Right ventricle myocardium superior (tissue), 1 donor: ENCODE measurements around the gene SART3. TPM values are rescaled to one million over a fixed set of nuclear protein-coding genes. Genes with fewer than 3 reads are reported as not detected.

Experiments
- ATAC-seq: fragments of 200-7000 bp; cut with Tn5 transposase; one replicate; pipeline ENCODE4 v1.9.1; 2020; ENCODE audit warnings: mild to moderate bottlenecking; ENCODE audit not compliant: poor library complexity
- DNase-seq: peaks from one replicate; pipeline ENCODE4 v3.0.0-alpha.2; 2020
- intact Hi-C: fragments of 100-400 bp; cut with DNase I; formaldehyde crosslinking; loops from one replicate; pipeline ENCODE4 v1.11.2; 2022
- total RNA-seq: library from RNA; stranded (reverse); fragmentation: NEBNext Ultra II Directional; extraction: Animal tissue kit (Norgen Biotek cat#: 25700); gene quantifications from one replicate; pipeline ENCODE4 v1.2.1, GENCODE V29; 2021
- donor health status: DM: no; HTN: yes; CAD: no; lungs with severe emphysema.

Gene SART3
- total RNA-seq, 1 donor from 2014 or later = 18.9 TPM

DNA sequence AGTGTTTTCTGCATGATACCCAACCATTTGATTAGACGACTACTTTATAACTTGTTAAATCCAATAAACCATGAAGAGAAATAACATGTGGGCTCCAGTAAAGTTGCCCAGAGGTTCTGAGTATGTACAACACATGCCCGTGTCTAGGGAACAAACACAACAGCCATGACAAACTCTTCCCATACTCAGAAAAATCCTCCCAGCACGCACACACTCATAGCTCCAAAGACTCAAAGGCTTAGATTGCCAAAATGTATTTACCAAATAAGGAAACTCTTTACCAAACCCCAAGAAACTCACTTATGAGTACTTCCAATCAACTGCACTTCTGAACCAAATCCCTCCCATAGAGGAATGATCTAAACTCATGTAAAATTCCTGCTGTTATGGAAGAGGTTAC lies 17.3 kb downstream of the SART3 start:
- intact Hi-C loops = no loop called here
- DNase-seq = no peak
- no peak for ATAC-seq

- no peak for DNase-seq
- intact Hi-C loops = no loop called here
- peak; percentile 57 for ATAC-seq
Measured at GRCh38 chr12:108542320-108542719, 18.7 kb downstream of the SART3 start.

GRCh38 chr12:108538616-108539195 lies 22.3 kb downstream of the SART3 start:
- DNase-seq (no peak), ATAC-seq (no peak)
- intact Hi-C loops = no loop called here

DNA sequence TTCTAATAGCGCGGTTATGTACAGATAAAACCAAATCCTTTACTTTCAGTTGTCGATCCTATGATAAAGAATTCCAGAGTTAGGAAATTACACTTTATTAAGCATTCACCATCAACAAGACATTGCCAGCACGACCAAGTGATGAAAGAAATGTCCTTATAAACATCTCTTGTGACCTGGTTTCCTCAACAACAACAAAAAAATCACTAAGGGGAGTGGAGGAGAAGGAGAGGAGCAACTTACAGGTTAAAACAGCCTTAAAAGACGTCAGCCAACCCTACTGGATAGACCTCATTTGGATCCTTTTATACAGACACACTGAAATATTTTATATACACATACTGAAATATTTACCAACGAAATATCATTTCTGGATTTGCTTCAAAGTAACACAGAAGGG lies 22.8 kb downstream of the SART3 start:
- intact Hi-C loops = no loop called here
- ATAC-seq = no peak
- DNase-seq = no peak

DNA sequence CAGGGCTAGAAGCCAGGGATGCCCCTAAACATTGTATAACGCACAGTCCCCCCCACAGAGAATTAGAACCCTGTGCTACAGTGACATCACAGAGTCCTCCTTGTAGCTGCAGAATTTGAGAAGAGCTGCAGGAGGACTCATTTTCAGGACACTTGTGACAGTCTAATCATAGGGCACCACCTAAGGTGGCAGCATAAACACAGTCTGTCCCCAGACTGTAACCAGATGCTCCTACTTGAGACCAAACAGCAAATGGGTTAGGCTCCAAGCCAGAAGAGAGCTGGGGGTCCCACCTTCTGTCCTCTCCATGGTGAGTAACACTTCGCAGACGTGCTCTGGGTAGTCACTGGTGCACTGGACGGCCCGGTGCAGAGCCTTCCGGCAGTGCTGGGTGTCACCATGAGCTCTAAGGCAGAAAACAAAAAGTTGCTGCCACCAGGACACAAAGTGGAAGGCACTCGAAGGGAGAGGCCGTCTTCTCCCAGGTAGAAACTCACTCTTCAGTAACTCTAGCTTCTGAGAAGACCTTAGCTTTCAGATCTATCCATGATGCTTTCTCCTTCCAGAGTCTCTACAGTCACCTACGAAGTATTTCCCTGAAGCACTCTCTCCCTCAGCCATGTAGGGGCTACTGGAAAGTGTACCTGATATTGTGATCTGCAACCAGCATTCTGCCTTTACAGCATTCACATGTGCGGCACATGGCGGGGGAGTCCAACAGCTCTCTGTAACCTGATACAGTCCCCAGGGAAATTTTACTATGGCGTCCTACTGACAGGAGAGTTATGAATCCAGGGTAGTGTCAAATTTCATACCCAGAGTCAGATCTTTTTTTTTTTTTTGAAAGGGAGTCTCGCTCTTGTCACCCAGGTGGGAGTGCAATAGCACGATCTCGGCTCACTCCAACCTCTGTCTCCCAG lies 28.8 kb downstream of the SART3 start:
- intact Hi-C loops = no loop called here
- DNase-seq (no peak), ATAC-seq (no peak)

- DNase-seq (no peak), ATAC-seq (no peak)
- intact Hi-C loops = no loop called here
Measured at GRCh38 chr12:108530161-108530560, 30.8 kb downstream of the SART3 start.

DNA sequence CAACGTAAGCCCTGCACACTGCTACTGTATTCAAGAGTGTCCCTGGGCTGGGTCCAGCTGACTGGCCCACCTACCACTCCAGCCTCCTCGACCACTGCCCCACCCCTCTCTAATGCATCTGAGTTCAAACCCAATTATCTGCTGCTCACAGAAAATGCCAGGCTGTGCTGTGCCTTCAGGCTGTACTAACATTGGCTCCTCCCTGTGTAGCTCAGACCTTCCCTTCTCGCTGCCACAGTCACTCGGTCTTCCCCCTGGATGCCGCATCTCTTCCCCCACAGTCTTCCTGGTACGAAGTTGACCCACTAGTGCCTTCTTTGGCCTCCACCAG lies 33.8 kb downstream of the SART3 start:
- intact Hi-C loops = no loop called here
- no peak for ATAC-seq
- no peak for DNase-seq

GRCh38 chr12:108526482-108527165 lies 34.3 kb downstream of the SART3 start:
- intact Hi-C loops = no loop called here
- no peak for ATAC-seq

GRCh38 chr12:108525681-108526080 lies 35.3 kb downstream of the SART3 start:
- DNase-seq (no peak), ATAC-seq (no peak)
- intact Hi-C loops = no loop called here

More at GRCh38 chr12:108526482-108527165, 34.3 kb downstream of the SART3 start:
- DNase-seq = no peak

GRCh38 chr12:108523365-108523764 lies 37.6 kb downstream of the SART3 start:
- no peak for DNase-seq
- no peak for ATAC-seq
- intact Hi-C loops = no loop called here

DNA sequence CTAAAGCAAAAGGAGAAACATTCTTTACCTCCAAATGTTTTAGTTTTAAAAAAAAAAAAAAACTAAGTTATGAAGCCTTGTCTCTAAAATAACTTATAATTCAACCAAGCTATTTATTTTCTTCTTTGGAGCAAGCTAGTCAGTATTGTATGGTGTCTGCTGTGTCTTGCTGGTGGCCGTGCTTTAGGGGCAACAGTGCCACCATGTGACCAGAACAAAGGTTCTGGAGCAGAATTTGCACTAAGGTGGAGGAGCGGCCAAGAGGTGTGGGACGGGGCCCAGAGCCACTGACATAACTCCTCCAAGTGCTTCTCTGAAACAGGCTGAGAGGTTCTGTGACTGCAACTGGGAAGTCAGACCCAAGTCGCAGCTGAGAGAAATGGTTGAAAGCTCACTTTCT lies 41.4 kb downstream of the SART3 start:
- intact Hi-C loops = loop anchor here (10.0 kb wide), 1 partner anchor 835 kb away; the partner anchor contains the start of gene PWP1
- ATAC-seq = no peak
- no peak for DNase-seq

- intact Hi-C loops = loop anchor here (10.0 kb wide), 1 partner anchor 834 kb away; the partner anchor contains the start of gene PWP1
- ATAC-seq = no peak
- no peak for DNase-seq
Measured at GRCh38 chr12:108518716-108519496, 42.1 kb downstream of the SART3 start.

DNA sequence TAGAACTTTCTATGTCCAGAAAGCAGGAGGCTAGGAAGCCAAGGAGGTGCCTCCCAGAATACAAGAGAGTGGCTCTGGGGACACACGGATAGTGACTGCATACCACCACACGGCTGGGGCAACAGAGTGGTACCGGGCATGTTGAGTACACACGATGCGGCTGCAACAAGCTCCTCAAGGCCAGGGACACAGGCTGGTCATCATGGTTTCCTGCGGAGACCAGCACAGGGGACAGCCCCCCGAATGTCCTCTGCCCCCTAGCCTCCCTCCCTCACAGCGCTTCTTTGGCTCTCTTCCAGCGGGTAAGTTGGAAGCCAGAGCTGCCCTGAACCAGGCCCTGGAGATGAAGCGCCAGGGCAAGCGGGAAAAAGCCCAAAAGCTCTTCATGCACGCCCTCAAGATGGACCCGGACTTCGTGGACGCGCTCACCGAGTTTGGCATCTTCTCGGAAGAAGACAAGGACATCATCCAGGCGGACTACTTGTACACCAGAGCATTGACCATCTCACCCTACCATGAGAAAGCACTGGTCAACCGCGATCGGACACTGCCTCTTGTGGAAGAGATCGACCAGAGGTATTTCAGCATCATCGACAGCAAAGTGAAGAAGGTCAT lies 42.8 kb downstream of the SART3 start:
- no peak for ATAC-seq
- intact Hi-C loops = loop anchor here (10.0 kb wide), 1 partner anchor 833 kb away; the partner anchor contains the start of gene PWP1

GRCh38 chr12:108517288-108518100 lies 43.5 kb downstream of the SART3 start:
- ATAC-seq = no peak
- intact Hi-C loops = loop anchor here (10.0 kb wide), 1 partner anchor 833 kb away; the partner anchor contains the start of gene PWP1
- DNase-seq = no peak

More for the DNA sequence above, 42.8 kb downstream of the SART3 start:
- DNase-seq = no peak

DNA sequence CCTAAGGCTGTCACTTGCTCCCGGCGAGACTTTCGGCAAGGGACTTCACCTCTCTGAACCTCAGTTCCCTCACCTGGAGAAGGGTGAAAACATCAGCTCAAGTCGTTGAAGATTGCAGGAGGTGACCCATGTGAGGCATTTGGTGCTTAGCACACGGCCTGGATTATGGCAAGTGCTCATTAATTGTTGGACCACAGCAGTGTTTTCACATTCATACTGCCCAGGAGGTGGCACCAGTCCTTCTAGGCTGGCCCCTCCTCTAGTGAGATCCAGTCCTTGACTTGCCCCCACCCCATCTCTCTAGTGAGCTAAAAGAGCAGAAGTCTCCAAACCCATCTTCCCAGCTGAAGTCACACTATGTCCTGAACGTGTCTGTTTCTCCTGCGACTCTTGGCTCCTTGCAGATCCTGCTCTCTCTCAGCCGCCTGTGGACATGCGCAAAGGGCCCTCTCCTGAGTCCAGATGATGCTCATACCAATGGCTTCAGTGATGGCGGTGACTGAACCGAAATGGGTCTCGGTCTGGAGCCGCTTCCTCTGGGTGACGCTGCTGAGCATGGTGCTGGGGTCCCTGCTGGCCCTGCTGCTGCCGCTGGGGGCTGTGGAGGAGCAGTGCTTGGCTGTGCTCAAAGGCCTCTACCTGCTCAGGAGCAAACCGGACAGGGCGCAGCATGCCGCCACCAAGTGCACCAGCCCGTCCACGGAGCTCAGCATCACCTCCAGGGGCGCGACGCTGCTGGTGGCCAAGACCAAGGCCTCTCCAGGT lies 44.3 kb downstream of the SART3 start:
- no peak for DNase-seq
- intact Hi-C loops = loop anchor here (10.0 kb wide), 1 partner anchor 832 kb away; the partner anchor contains the start of gene PWP1
- ATAC-seq = no peak

- DNase-seq (no peak), ATAC-seq (no peak)
- intact Hi-C loops = loop anchor here (10.0 kb wide), 1 partner anchor 831 kb away; the partner anchor contains the start of gene PWP1
Measured at GRCh38 chr12:108515916-108516315, 45.1 kb downstream of the SART3 start.
